Ovary (tissue), 9 donors: ENCODE results near the gene BMP2. TPM values are rescaled to one million over a fixed set of nuclear protein-coding genes. Genes with fewer than 3 reads are reported as not detected.

ENCODE experiments used
- DNase-seq, 5 donors: peaks; one replicate each; pipeline ENCODE4 v3.0.0-alpha.2; 2019 to 2020
- H3K27ac ChIP-seq, 2 donors: fragments of 200-600 bp; one replicate each; pipeline versions ENCODE4 v1.5.1 to v1.8.0; 2019 to 2022
- H3K27me3 ChIP-seq: fragments of 200-600 bp; one replicate; pipeline ENCODE4 v1.8.0; 2022
- H3K36me3 ChIP-seq: fragments of 200-600 bp; sonication (generic); one replicate; pipeline ENCODE4 v1.5.1; 2019
- H3K4me1 ChIP-seq: one replicate; pipeline ENCODE4 v1.8.1; 2013; ENCODE audit warnings: mild to moderate bottlenecking, moderate library complexity; ENCODE audit not compliant: insufficient read depth
- H3K4me3 ChIP-seq: fragments of 200-600 bp; sonication (generic); one replicate; pipeline ENCODE4 v1.5.1; 2017
- H3K9me3 ChIP-seq, 2 donors: fragments of 200-600 bp in 1 of 2; sonication (generic) in 1 of 2; one replicate each; pipeline versions ENCODE4 v1.5.1 to v1.8.1; 2013 to 2019; ENCODE audit warnings: mild to moderate bottlenecking in 1 of 2, moderate library complexity in 1 of 2
- CTCF ChIP-seq, 3 donors: fragments of 450-650 bp in 2 of 3; fragments of 200-600 bp in 1 of 3; IDR thresholded peaks; one replicate each; pipeline versions ENCODE4 v1.5.1 to v1.8.0; 2016 to 2022; ENCODE audit warnings: antibody characterized with exemption in 3 of 3, mild to moderate bottlenecking in 1 of 3
- EP300 ChIP-seq: sonication (generic); formaldehyde crosslinking; IDR thresholded peaks from one replicate; pipeline ENCODE4 v1.6.1; 2017; ENCODE audit warnings: antibody characterized with exemption
- POLR2A ChIP-seq: fragments of 450-650 bp; IDR thresholded peaks from one replicate; pipeline ENCODE4 v1.6.1; 2017; ENCODE audit warnings: antibody characterized with exemption, mild to moderate bottlenecking, moderate library complexity
- WGBS, 3 donors: extraction: QIAGEN DNeasy Blood & Tissue Kit in 1 of 3; methylation state at CpG; one replicate each; pipeline versions ENCODE4 v1.1.5 to v1.1.7; 2013 to 2017; 5-methylcytosine and 5-hydroxymethylcytosine counted together
- intact Hi-C, 4 donors: fragments of 100-400 bp; cut with DNase I; formaldehyde crosslinking; loops; one replicate each; pipeline versions ENCODE4 v1.11.0 to v1.15.1; 2022 to 2023
- polyA plus RNA-seq, 2 donors: library from polyadenylated mRNA; stranded (reverse); fragments of 200-250 nt in 1 of 2; fragments of 350-450 nt in 1 of 2; fragmentation: Illumina TruSeq in 1 of 2; extraction: RNeasy Lipid Tissue Mini Kit (QIAGEN cat#74804) in 1 of 2; gene quantifications; one replicate each; pipeline ENCODE4 v1.2.3, GENCODE V29; 2013 to 2014
- total RNA-seq, 7 donors: library from RNA; depleted of rRNA in 2 of 7; stranded (reverse); fragments of >200 nt in 2 of 7; fragmentation: NEBNext Ultra II Directional in 3 of 7; extraction: Animal tissue kit (Norgen Biotek cat#: 25700) in 3 of 7; gene quantifications; one replicate each; pipeline versions ENCODE4 v1.1.0 to v1.2.4, GENCODE V29; 2016 to 2023
- donor health status: DM: no; HTN: no; CAD: no; lungs with moderate emphysema.
- donor health status: DM: no; HTN: no; CAD: no.
- donor health status: Bipolar disorder and iron deficiency.
- donor health status: DM: yes; HTN: yes; CAD: no.
- donor health status: DM: no; HTN: no; CAD: no.
- donor health status: DM: yes; HTN: yes; CAD: no.

BMP2 gene
- total and polyA plus RNA-seq, 9 donors: 0.58 to 9.7 (median 2.4) TPM

DNA sequence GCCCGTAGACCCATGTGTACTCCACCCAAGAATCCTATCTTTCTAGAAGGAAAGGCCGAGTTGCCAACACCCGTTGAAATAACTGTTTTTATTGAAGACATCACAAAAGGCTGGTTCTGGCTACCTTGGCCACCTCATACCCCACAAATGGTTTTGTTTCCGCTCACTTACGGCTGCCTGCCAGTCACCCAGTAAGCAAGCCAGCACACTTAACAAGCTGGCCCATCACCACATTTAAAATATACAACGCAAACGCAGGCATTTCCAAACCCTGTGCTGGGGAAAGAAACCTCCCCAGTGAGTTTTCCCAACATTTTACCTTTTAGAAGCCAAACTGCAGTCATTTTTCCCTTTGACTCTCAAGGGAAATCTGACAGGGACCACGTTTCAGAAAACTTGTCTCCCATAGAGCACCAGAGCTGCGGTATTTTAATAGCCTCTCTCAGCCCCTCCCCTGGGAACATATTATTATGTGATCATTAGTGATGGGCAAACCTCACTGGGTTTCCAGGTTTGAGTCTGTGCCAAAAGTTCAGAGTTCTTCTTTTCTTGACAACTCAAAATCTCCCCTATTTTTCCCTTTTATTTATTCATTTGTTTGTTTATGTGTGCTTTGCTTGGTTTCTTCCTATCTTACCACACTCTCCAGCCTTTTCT is 36.7 kb upstream of the BMP2 start:
- no peak for TF ChIP-seq CTCF (IDR thresholded peaks at IDR 0.05)
- no peak for TF ChIP-seq EP300
- no peak for TF ChIP-seq POLR2A
- intact Hi-C loops: no loop called here
- H3K27me3 ChIP-seq: no peaks in the 10 kb centered on the region
- H3K4me3 ChIP-seq: no peak overlapping the region
- H3K27ac ChIP-seq: no peak overlapping the region
- 84 to 88% (median 86%) methylated on average over 9 of the region's 9 CpGs for WGBS, 3 donors
- no peaks in the 10 kb centered on the region for H3K36me3 ChIP-seq
- no peak for DNase-seq
- H3K4me1 ChIP-seq: no peaks in the 10 kb centered on the region
- H3K9me3 ChIP-seq: no peaks in the 10 kb centered on the region

DNA sequence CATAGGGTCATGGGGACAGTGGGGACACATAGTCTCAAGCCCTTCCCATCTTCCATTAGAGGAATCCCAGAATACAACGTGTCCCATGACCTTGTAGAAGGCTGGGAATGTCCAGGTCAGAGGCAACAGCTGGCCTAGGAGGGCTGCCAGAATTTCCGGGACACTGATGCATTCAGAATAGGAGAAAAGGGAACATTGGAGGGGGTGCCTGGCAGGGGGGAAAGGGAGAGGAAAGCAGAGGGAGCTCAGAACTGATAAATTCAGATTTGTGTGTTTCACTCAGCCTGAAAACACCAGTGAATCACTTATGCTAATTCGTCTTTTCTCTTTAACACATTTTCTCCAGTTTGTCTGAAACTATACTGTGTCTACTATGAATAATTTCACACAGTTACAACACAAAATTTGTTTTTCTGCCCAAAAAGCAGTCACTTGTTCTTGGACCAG is 35.5 kb upstream of the BMP2 start:
- intact Hi-C loops: no loop called here
- Histone ChIP-seq H3K27ac (no peak overlapping the region), H3K9me3 (no peaks in the 10 kb centered on the region), H3K36me3 (no peaks in the 10 kb centered on the region), H3K4me1 (no peaks in the 10 kb centered on the region), H3K27me3 (no peaks in the 10 kb centered on the region), H3K4me3 (no peak overlapping the region)
- 9 to 15% (median 10%) methylated on average over 3 of the region's 3 CpGs for WGBS, 3 donors
- peak in 4 of 5 donors; percentile 47 to 73 (median 54) for DNase-seq
- TF ChIP-seq EP300 (peak; percentile 29), CTCF (IDR thresholded peaks at IDR 0.05) (no peak)

DNA sequence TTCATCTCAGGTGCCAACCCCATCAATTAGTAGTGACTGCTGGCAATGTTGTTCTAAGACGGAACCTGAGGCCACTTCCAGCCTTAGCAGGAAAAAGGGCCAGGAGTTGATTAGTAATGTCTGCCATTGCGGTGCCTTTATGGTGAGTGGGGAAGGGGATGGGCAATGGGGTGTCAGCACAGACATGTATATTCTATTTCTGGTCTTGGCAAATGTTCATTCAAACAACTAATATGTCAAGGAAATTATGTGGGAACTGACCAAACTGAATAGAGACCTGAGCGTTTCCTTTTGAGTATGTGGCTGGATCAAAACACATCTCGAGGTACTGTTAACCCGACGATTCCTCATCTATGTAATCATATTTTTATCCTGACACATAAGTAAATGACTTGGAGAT is 34.6 kb upstream of the BMP2 start:
- WGBS, 3 donors: 84 to 90% (median 88%) methylated on average over 6 of the region's 6 CpGs
- no peaks in the 10 kb centered on the region for H3K27me3 ChIP-seq
- H3K9me3 ChIP-seq: no peaks in the 10 kb centered on the region
- no peaks in the 10 kb centered on the region for H3K36me3 ChIP-seq
- TF ChIP-seq EP300 (no peak), CTCF (IDR thresholded peaks at IDR 0.05) (no peak), POLR2A (no peak)
- no peak overlapping the region for H3K4me3 ChIP-seq
- H3K27ac ChIP-seq: no peak overlapping the region
- intact Hi-C loops: no loop called here
- no peak for DNase-seq
- no peaks in the 10 kb centered on the region for H3K4me1 ChIP-seq

DNA sequence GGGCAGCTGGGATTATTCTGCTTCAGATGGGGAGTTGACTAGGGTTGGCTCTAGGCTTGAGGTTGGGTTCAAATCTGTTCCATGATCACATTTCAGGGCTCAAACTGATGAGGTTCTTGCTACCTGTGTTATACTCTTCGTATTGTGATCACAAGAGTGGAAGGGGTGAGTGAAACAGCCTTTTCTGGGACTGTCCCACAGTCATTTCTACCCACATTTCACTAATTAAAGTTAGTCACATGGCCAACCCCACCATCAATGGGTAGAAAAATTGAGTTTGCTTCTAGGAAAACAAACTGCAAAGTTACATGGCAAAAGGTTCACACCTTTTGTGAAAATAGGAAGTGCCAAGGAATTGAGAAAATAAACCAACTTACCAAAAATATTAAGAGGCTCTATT is 33.5 kb upstream of the BMP2 start:
- H3K9me3 ChIP-seq: no peaks in the 10 kb centered on the region
- no peak overlapping the region for H3K4me3 ChIP-seq
- intact Hi-C loops: no loop called here
- TF ChIP-seq POLR2A: no peak
- TF ChIP-seq EP300: no peak
- no peak for TF ChIP-seq CTCF (IDR thresholded peaks at IDR 0.05)
- H3K27me3 ChIP-seq: no peaks in the 10 kb centered on the region
- H3K36me3 ChIP-seq: no peaks in the 10 kb centered on the region
- no peak overlapping the region for H3K27ac ChIP-seq
- 87 to 100% (median 94%) methylated on average over 1 of the region's 1 CpG for WGBS, 3 donors
- DNase-seq: no peak
- no peaks in the 10 kb centered on the region for H3K4me1 ChIP-seq
